ENCODE measurements around the gene CCDC201. TPM values are rescaled to one million over a fixed set of nuclear protein-coding genes. Genes with fewer than 3 reads are reported as not detected.

Gene CCDC201
- total and polyA plus RNA-seq, 2 of the 4 experiments (the other 2 are of a cell fraction): not detected

GRCh38 chr7:45886931-45887667 is 14.2 kb upstream of the CCDC201 start (continued):
- no peak for TF ChIP-seq CHD1 (IDR thresholded peaks at IDR 0.05; ENCODE audit: low read depth, low read length)

GRCh38 chr7:45885264-45885882 is 12.5 kb upstream of the CCDC201 start:
- CTCF ChIA-PET: no interaction called here
- Histone ChIP-seq H3K23ac (ENCODE audit: low read depth, low read length) (no peak overlapping the region), H4K8ac (ENCODE audit: low read depth in 2 of 2, low read length in 2 of 2) (no peak overlapping the region), H2BK20ac (ENCODE audit: low read depth, low read length) (no peak overlapping the region), H2BK5ac (ENCODE audit: low read depth, low read length, poor library complexity, severe bottlenecking) (no peak overlapping the region), H3K79me1 (ENCODE audit: low read depth in 1 of 2, low read length in 2 of 2) (no peaks in the 10 kb centered on the region), H3K27me3 (ENCODE audit: control insufficient read depth, insufficient read depth, low read length) (peaks cover 23% of the 10 kb centered on the region), H4K5ac (ENCODE audit: low read depth, low read length) (no peak overlapping the region), H3K4me3 (ENCODE audit: insufficient read depth, low read depth, low read length) (no peak overlapping the region), H4K20me1 (ENCODE audit: insufficient read depth, low read length) (no peaks in the 10 kb centered on the region), H2BK120ac (ENCODE audit: low read depth, low read length) (no peak overlapping the region; the same call in 1 of the 2 replicates), H2AK9ac (replicated peaks; ENCODE audit: low read depth, low read length, poor library complexity) (no peak overlapping the region), H3K4me2 (ENCODE audit: low read depth, low read length) (no peak overlapping the region), H3K9me3 (ENCODE audit: control insufficient read depth, insufficient read depth, low read length) (no peaks in the 10 kb centered on the region), H3K14ac (replicated peaks; ENCODE audit: low read depth, low read length) (no peak overlapping the region), H3K4me1 (ENCODE audit: control insufficient read depth, insufficient read depth, low read length) (peaks cover 5% of the 10 kb centered on the region), H3K4ac (ENCODE audit: low read depth, low read length) (no peak overlapping the region), H3K36me3 (ENCODE audit: control insufficient read depth, insufficient read depth, low read length) (no peaks in the 10 kb centered on the region), H3K56ac (ENCODE audit: extremely low read depth, insufficient read depth, low read length) (no peak overlapping the region), H2BK15ac (ENCODE audit: low read depth, low read length) (no peak overlapping the region; the same call in 2 of the 3 replicates), H3K27ac (ENCODE audit: insufficient read depth, low read length) (no peak overlapping the region), H3K9me1 (ENCODE audit: insufficient read depth, low read length) (peaks cover 16% of the 10 kb centered on the region), H2AFZ (replicated peaks; ENCODE audit: low read length, poor library complexity) (no peak overlapping the region), H2AK5ac (ENCODE audit: low read depth, low read length) (peak overlapping the region; percentile 38; the same call in 1 of the 2 replicates), H4K91ac (ENCODE audit: insufficient read depth, low read depth, low read length) (no peak overlapping the region), H3K18ac (ENCODE audit: low read depth, low read length) (no peak overlapping the region), H3K9ac (ENCODE audit: low read depth, low read length) (no peak overlapping the region)
- DNase-seq: no peak
- WGBS, 2 experiments (ENCODE audit: extremely low coverage in 2 of 2, insufficient read length in 1 of 2): no CpG with 5 or more reads among the region's 7 CpGs
- BruUV-seq (replicated peaks): no TSS peak
- no peak for ATAC-seq (ENCODE audit: low read depth)
- intact Hi-C loops (cut with micrococcal nuclease): no loop called here
- dilution Hi-C loops (cut with HindIII; ENCODE audit: low sequenced_read_pairs, unreplicated experiment): no loop called here
- in situ Hi-C loops (cut with MboI; ENCODE audit: low sequenced_read_pairs): no loop called here
- POLR2A ChIA-PET (ENCODE audit: unreplicated experiment): no interaction called here
- TF ChIP-seq RAD21 (IDR thresholded peaks at IDR 0.05; ENCODE audit: low read length): no peak
- no peak for TF ChIP-seq USF2 (IDR thresholded peaks at IDR 0.05; ENCODE audit: low read depth, low read length)
- TF ChIP-seq NFE2L2 (IDR thresholded peaks at IDR 0.05; ENCODE audit: low read depth, low read length): no peak
- TF ChIP-seq RFX5 (IDR thresholded peaks at IDR 0.05; ENCODE audit: low read depth, low read length): no peak
- no peak for TF ChIP-seq CEBPB (IDR thresholded peaks at IDR 0.05; ENCODE audit: low read depth, low read length)
- TF ChIP-seq CHD1 (IDR thresholded peaks at IDR 0.05; ENCODE audit: low read depth, low read length): no peak
- no peak for TF ChIP-seq MAZ (IDR thresholded peaks at IDR 0.05; ENCODE audit: borderline replicate concordance, low read depth, low read length)
- no peak for TF ChIP-seq ELK1 (IDR thresholded peaks at IDR 0.05; ENCODE audit: borderline replicate concordance, low read depth, low read length)
- no peak for TF ChIP-seq FOS (IDR thresholded peaks at IDR 0.05; ENCODE audit: low read depth, low read length)
- no peak for TF ChIP-seq MXI1 (IDR thresholded peaks at IDR 0.05; ENCODE audit: borderline replicate concordance, low read depth, low read length)
- no peak for TF ChIP-seq BHLHE40 (IDR thresholded peaks at IDR 0.05; ENCODE audit: low read depth, low read length)
- no peak for TF ChIP-seq POLR2A (IDR thresholded peaks at IDR 0.05; ENCODE audit: low read depth, low read length)

All from IMR-90 (cell line).